ENCODE measurements around the gene IL3RA. TPM values are rescaled to one million over a fixed set of nuclear protein-coding genes. Genes with fewer than 3 reads are reported as not detected.
"Not testable (repeated sequence)": the region's sequence is repeated elsewhere in the genome, so short reads cannot be mapped to it uniquely, and the experiment has no call there.

Gene IL3RA
- total RNA-seq, 5 donors from 2014 or later (not counting 1 experiment from before 2014, with no cell fraction given) = 0.16 to 0.75 (median 0.35) TPM

- CTCF ChIA-PET; H3K27ac ChIP-seq (ENCODE audit: low read length); H3K9me3 Mint-ChIP-seq; ATAC-seq (replicated peaks in 1 of 4); H3K4me3 Mint-ChIP-seq; H3K9me3 ChIP-seq; POLR2A ChIA-PET; H3K27ac Mint-ChIP-seq; DNase-seq; H3K4me1 ChIP-seq (ENCODE audit: control insufficient read depth in 1 of 2, extremely low read depth in 1 of 2, insufficient read depth in 2 of 2, low read length in 2 of 2); H3K36me3 ChIP-seq (ENCODE audit: control insufficient read depth in 2 of 2, extremely low read depth in 1 of 2, insufficient read depth in 1 of 2, low read length in 1 of 2); H3K4me3 ChIP-seq (ENCODE audit: control insufficient read depth in 1 of 2, extremely low read depth in 1 of 2, low read length in 1 of 2); H3K36me3 Mint-ChIP-seq; H3K27me3 Mint-ChIP-seq: not testable (repeated sequence)
- H3K27me3 ChIP-seq (replicated peaks in 1 of 2; ENCODE audit: control insufficient read depth in 2 of 2, extremely low read depth in 1 of 2, insufficient read depth in 2 of 2, low read length in 1 of 2) = peaks cover 0 to 33% of the 10 kb centered on the region in 2 experiments
- no CpG with 5 or more reads among the region's 8 CpGs for WGBS (ENCODE audit: insufficient coverage)
- peaks cover 9 to 11% (median 10%) of the 10 kb centered on the region in 3 donors for H3K4me1 Mint-ChIP-seq
Measured at GRCh38 chrX:1297591-1297990, 39.0 kb upstream of the IL3RA start.

- Histone ChIP-seq H3K9me3 (no peaks in the 10 kb centered on the region), H3K4me3 (ENCODE audit: control insufficient read depth in 1 of 2, extremely low read depth in 1 of 2, low read length in 1 of 2) (no peak overlapping the region), H3K4me1 (ENCODE audit: control insufficient read depth in 1 of 2, extremely low read depth in 1 of 2, insufficient read depth in 2 of 2, low read length in 2 of 2) (no peaks in the 10 kb centered on the region), H3K36me3 (ENCODE audit: control insufficient read depth in 2 of 2, extremely low read depth in 1 of 2, insufficient read depth in 1 of 2, low read length in 1 of 2) (no peaks in the 10 kb centered on the region), H3K27me3 (replicated peaks in 1 of 2; ENCODE audit: control insufficient read depth in 2 of 2, extremely low read depth in 1 of 2, insufficient read depth in 2 of 2, low read length in 1 of 2) (peaks cover 0 to 16% of the 10 kb centered on the region in 2 experiments), H3K27ac (ENCODE audit: low read length) (no peak overlapping the region)
- no peak for ATAC-seq (replicated peaks in 1 of 4)
- Mint-ChIP-seq H3K9me3 (no peaks in the 10 kb centered on the region), H3K4me3 (no peak overlapping the region), H3K27me3 (peaks cover 0 to 5% of the 10 kb centered on the region in 2 donors), H3K36me3 (no peaks in the 10 kb centered on the region), H3K27ac (no peak overlapping the region), H3K4me1 (no peaks in the 10 kb centered on the region)
- WGBS (ENCODE audit: insufficient coverage) = 84% methylated on average over 14 of the region's 15 CpGs
- POLR2A ChIA-PET = no interaction called here
- CTCF ChIA-PET = no interaction called here
- no peak for DNase-seq
Measured at GRCh38 chrX:1300449-1300848, 36.1 kb upstream of the IL3RA start.

GRCh38 chrX:1305411-1305810 is 31.2 kb upstream of the IL3RA start:
- Mint-ChIP-seq H3K4me1 (no peaks in the 10 kb centered on the region), H3K9me3 (no peaks in the 10 kb centered on the region), H3K4me3 (no peak overlapping the region), H3K27me3 (no peaks in the 10 kb centered on the region), H3K36me3 (no peaks in the 10 kb centered on the region), H3K27ac (no peak overlapping the region)
- CTCF ChIA-PET = no interaction called here
- Histone ChIP-seq H3K4me1 (ENCODE audit: control insufficient read depth in 1 of 2, extremely low read depth in 1 of 2, insufficient read depth in 2 of 2, low read length in 2 of 2) (no peaks in the 10 kb centered on the region), H3K4me3 (ENCODE audit: control insufficient read depth in 1 of 2, extremely low read depth in 1 of 2, low read length in 1 of 2) (no peak overlapping the region), H3K27me3 (replicated peaks in 1 of 2; ENCODE audit: control insufficient read depth in 2 of 2, extremely low read depth in 1 of 2, insufficient read depth in 2 of 2, low read length in 1 of 2) (peaks cover 0 to 9% of the 10 kb centered on the region in 2 experiments), H3K27ac (ENCODE audit: low read length) (no peak overlapping the region), H3K36me3 (ENCODE audit: control insufficient read depth in 2 of 2, extremely low read depth in 1 of 2, insufficient read depth in 1 of 2, low read length in 1 of 2) (no peaks in the 10 kb centered on the region), H3K9me3 (no peaks in the 10 kb centered on the region)
- ATAC-seq (replicated peaks in 1 of 4) (no peak), DNase-seq (no peak)
- WGBS (ENCODE audit: insufficient coverage) = 91% methylated on average over 9 of the region's 14 CpGs
- POLR2A ChIA-PET = no interaction called here

GRCh38 chrX:1306909-1307625 is 29.5 kb upstream of the IL3RA start:
- no peak for ATAC-seq (replicated peaks in 1 of 4)
- Histone ChIP-seq H3K36me3 (ENCODE audit: control insufficient read depth in 2 of 2, extremely low read depth in 1 of 2, insufficient read depth in 1 of 2, low read length in 1 of 2) (no peaks in the 10 kb centered on the region), H3K4me1 (ENCODE audit: control insufficient read depth in 1 of 2, extremely low read depth in 1 of 2, insufficient read depth in 2 of 2, low read length in 2 of 2) (no peaks in the 10 kb centered on the region), H3K9me3 (no peaks in the 10 kb centered on the region), H3K27ac (ENCODE audit: low read length) (no peak overlapping the region), H3K4me3 (ENCODE audit: control insufficient read depth in 1 of 2, extremely low read depth in 1 of 2, low read length in 1 of 2) (no peak overlapping the region), H3K27me3 (replicated peaks in 1 of 2; ENCODE audit: control insufficient read depth in 2 of 2, extremely low read depth in 1 of 2, insufficient read depth in 2 of 2, low read length in 1 of 2) (peaks cover 0 to 7% of the 10 kb centered on the region in 2 experiments)
- Mint-ChIP-seq H3K4me3 (no peak overlapping the region), H3K4me1 (no peaks in the 10 kb centered on the region), H3K27ac (no peak overlapping the region), H3K9me3 (no peaks in the 10 kb centered on the region), H3K27me3 (no peaks in the 10 kb centered on the region), H3K36me3 (no peaks in the 10 kb centered on the region)
- ChIA-PET CTCF (no interaction called here), POLR2A (no interaction called here)
- DNase-seq = no peak
- 96% methylated on average over 9 of the region's 15 CpGs for WGBS (ENCODE audit: insufficient coverage)

- Histone ChIP-seq H3K4me3 (ENCODE audit: control insufficient read depth in 1 of 2, extremely low read depth in 1 of 2, low read length in 1 of 2) (no peak overlapping the region), H3K36me3 (ENCODE audit: control insufficient read depth in 2 of 2, extremely low read depth in 1 of 2, insufficient read depth in 1 of 2, low read length in 1 of 2) (no peaks in the 10 kb centered on the region), H3K27me3 (replicated peaks in 1 of 2; ENCODE audit: control insufficient read depth in 2 of 2, extremely low read depth in 1 of 2, insufficient read depth in 2 of 2, low read length in 1 of 2) (peaks cover 0 to 7% of the 10 kb centered on the region in 2 experiments), H3K9me3 (no peaks in the 10 kb centered on the region), H3K4me1 (ENCODE audit: control insufficient read depth in 1 of 2, extremely low read depth in 1 of 2, insufficient read depth in 2 of 2, low read length in 2 of 2) (no peaks in the 10 kb centered on the region), H3K27ac (ENCODE audit: low read length) (no peak overlapping the region)
- no peak overlapping the region for H3K4me3 Mint-ChIP-seq
- WGBS (ENCODE audit: insufficient coverage) = 97% methylated on average over 6 of the region's 10 CpGs
- ChIA-PET POLR2A (no interaction called here), CTCF (no interaction called here)
- H3K27me3 Mint-ChIP-seq = no peaks in the 10 kb centered on the region
- no peaks in the 10 kb centered on the region for H3K4me1 Mint-ChIP-seq
- no peaks in the 10 kb centered on the region for H3K9me3 Mint-ChIP-seq
- ATAC-seq (replicated peaks in 1 of 4) (no peak), DNase-seq (no peak)
- no peaks in the 10 kb centered on the region for H3K36me3 Mint-ChIP-seq
- no peak overlapping the region for H3K27ac Mint-ChIP-seq
Measured at GRCh38 chrX:1307626-1308340, 28.8 kb upstream of the IL3RA start.

GRCh38 chrX:1308476-1308875 is 28.1 kb upstream of the IL3RA start:
- ATAC-seq (replicated peaks in 1 of 4) (no peak), DNase-seq (no peak)
- Mint-ChIP-seq H3K27ac (no peak overlapping the region), H3K36me3 (no peaks in the 10 kb centered on the region), H3K4me1 (no peaks in the 10 kb centered on the region), H3K27me3 (no peaks in the 10 kb centered on the region), H3K9me3 (no peaks in the 10 kb centered on the region), H3K4me3 (no peak overlapping the region)
- H3K27me3 ChIP-seq (replicated peaks in 1 of 2; ENCODE audit: control insufficient read depth in 2 of 2, extremely low read depth in 1 of 2, insufficient read depth in 2 of 2, low read length in 1 of 2) = peaks cover 0 to 7% of the 10 kb centered on the region in 2 experiments
- H3K27ac ChIP-seq (ENCODE audit: low read length) = no peak overlapping the region
- no peaks in the 10 kb centered on the region for H3K4me1 ChIP-seq (ENCODE audit: control insufficient read depth in 1 of 2, extremely low read depth in 1 of 2, insufficient read depth in 2 of 2, low read length in 2 of 2)
- no peaks in the 10 kb centered on the region for H3K9me3 ChIP-seq
- CTCF ChIA-PET = no interaction called here
- H3K4me3 ChIP-seq (ENCODE audit: control insufficient read depth in 1 of 2, extremely low read depth in 1 of 2, low read length in 1 of 2) = no peak overlapping the region
- no peaks in the 10 kb centered on the region for H3K36me3 ChIP-seq (ENCODE audit: control insufficient read depth in 2 of 2, extremely low read depth in 1 of 2, insufficient read depth in 1 of 2, low read length in 1 of 2)
- POLR2A ChIA-PET = no interaction called here
- 89% methylated on average over 6 of the region's 8 CpGs for WGBS (ENCODE audit: insufficient coverage)

Measured in T-cell (primary cell).